ENCODE results near the gene MCL1.
"Not testable (repeated sequence)": the region's sequence is repeated elsewhere in the genome, so short reads cannot be mapped to it uniquely, and the experiment has no call there.

MCL1 gene

DNA sequence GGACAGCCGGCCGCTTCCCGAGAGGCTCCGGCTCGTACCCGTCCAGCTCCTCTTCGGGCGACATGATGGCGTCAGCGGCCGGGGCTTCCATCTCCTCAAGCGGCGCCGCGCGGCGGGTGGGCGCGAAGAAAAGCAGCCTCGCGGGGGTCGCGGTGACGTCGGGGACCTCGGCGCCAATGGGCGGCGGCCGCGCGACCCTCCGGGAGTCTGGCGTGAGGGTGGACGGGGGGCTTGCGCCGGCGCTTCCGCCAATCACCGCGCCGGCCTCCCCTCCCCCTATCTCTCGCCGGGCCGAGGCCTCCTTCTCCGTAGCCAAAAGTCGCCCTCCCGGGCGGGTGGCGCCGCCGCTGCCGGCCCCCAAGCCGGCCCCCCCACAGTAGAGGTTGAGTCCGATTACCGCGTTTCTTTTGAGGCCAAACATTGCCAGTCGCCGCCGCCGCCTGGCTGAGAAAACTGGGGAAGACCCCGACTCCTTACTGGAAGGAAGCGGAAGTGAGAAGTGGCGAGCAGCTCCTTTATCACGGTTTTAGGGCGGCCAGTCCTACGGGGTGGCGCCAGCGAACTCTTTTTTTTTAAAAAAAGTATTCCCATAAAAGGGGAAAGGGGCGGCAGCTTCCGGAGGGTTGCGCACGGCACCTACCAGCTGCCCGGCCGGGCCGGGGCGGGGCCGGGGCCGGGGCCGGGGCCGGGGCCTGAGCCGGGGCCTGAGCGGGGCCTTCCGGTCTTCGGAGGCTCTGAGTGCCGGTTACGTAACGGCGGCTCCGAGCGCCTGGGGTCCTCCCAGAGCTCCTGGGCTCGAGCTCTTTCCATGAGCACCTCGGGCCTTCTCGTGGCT is at the start of gene MCL1:
TSS of gene MCL1 (minus strand) at position 501 of the 835 bp plus-strand sequence. CDS start at position 421, 80 bp downstream.
- DNase-seq (ENCODE audit: low read depth in 2 of 2): peak; percentile 75 to 83

DNA sequence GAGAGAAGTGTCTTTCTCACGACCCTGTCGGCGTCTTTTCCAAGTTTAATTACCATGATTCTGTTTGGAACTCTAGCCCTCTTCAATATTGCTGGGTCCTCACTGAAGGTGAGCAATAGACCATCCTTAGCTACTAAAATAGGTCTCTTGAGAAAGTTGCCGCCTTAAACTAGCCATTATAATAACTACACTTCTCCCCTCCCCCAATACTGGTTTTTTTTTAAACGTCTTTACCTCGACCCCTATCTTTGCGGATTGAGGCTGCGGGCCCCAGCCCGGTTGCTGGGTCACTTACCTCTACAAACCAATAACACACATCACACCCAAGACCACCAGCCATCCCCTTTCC is 49.3 kb upstream of the MCL1 start:
- DNase-seq (ENCODE audit: low read depth in 2 of 2): no peak

DNA sequence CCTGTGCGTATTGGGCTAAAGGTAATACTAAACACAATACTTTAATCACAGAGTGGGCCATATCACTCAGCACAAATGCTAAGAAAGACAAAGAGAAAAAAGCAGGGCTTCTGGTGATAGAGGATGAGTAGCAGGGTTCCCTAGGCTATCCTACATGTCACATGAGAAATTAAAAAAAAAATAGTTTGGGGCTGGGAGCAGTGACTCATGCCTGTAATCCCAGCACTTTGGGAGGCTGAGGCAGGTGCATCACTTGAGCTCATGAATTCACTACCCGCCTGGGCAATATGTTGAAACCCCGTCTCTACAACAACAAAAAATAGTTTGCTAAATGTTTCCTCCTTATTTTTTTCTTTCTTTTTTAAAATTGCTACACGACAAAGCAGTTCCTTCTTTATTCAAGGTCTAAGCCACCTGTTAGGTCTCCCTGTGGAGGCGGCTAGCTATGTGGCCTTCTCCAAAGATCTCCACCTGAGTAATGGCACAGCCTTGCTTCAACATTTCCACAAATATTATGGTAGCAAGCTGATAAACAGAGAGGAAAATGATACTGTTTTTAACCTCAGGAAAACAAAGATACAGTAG is 48.5 kb upstream of the MCL1 start:
- no peak for DNase-seq (ENCODE audit: low read depth in 2 of 2)

DNA sequence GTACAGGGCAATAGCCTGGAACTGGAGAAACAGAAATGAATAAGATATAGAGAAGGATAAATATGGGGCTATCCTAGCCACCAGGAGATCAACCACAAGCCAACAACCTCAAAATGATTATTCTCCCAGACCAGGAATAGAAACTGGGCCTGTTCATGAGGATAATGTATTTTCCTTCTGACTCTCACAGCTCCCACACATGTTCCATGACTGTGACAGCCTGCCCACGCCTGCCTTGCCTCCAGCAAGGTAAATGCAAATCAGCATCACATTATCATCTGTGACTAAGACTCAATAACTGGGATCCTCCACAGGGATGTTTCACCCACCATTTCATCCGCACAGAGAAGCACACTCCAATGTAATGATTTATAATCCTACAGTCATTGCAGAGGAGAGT is 46.7 kb upstream of the MCL1 start:
- DNase-seq (ENCODE audit: low read depth in 2 of 2): no peak

DNA sequence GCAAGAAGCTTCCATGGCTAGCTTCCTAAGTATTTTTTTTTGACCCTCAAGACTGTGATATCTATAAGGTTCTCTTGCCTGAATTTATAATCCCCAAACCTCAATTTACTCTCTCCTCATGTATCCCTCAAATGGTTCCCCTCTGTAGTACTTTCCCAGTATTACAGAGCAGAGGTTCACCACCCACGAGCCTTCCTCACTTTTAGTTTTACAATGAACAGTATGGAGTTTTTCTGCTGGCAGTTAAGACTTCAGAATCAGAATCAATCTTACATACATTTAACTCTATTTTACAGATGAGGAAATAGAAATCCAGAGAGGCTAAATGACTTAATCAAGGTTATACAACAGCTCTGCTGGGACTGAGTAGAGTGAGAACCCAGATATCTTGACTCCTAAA is 45.1 kb upstream of the MCL1 start:
- not testable (repeated sequence) for DNase-seq (ENCODE audit: low read depth in 2 of 2)

DNA sequence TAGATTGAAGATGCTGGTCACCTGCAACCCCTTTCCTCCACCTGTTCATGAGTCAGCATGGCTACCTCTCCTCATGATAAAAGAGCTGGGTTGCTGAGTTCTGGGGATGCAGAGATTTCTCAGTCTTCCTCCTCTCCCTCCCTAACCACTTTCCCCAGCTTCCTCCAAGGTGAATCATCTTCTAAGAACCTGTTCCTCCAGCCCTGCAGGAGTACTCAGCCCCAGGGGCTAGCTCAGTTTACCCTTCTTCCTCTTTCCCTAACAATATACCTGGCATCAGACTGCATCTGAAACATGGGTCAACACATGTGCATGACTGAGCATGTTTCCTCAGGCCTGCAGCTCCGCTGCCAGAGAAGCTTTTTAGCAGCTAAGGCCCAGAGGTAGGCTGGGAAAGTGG is 44.7 kb upstream of the MCL1 start:
- not testable (repeated sequence) for DNase-seq (ENCODE audit: low read depth in 2 of 2)

DNA sequence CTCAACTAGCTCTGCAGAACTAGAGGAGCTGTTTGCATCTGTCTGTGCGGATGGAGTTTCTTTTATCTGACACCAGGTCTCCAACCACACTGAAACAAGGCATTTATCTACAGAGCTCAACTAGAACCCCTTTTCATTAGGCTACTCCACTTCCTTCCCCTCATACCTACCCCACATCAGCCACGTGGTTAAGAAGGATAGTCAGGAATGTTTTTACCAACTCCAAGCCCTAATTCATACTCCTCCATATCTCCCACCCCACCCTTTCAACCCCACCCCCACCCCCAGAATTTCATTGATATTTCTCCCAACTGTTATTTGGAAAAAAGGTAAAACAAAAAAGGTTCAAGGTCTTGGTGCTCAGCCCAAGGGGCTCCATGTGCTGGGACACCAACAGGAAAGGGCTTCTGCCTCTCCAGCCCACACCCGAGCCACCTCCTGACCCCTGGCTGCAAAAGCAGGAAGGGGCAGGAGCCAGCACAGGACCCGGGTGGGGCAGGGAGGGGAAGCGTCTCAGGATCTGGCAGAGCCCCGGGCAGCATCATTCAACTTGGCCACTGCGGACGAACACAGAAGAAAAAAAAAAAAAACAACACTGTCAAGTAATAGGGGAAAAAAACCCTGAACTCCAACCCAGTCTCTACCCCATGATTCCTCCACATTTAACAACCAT is 43.0 kb upstream of the MCL1 start:
- DNase-seq (ENCODE audit: low read depth in 2 of 2): no peak

DNA sequence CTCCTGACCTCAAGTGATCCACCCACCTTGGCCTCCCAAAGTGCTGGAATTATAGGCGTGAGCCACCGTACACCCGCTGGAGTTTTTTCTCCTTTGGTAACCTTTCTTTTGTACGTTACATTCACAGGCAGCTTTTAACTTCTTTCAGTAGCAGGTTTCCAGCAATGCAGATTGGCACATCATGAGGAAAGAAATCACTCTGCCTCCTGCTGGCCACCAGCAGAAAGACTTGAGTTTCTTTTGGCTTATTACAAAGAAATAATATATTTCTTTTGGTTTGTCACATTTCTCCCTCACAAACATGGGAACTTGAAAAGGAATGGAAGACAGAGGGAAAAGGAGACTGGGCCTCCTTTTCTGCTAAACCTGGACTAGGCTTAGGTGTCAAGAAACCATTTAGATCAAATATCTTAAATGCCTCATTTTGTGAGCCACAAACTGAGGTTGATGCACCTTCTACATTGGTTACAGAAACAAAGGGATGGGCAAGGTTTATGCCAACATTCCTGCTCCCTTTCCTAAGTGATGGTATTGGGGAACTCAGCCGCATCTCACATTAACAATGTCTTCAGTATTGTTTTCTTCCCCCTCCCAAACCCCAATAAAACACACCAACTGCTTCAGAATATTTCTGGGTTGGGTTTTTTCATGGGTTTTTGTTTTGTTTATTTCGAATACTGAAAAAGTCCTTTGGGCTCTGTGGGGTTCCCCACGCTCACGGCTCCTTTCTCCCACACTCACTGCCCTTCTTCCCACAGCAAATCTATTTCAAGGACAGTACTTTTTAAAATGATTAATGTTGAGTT is 42.3 kb upstream of the MCL1 start:
- peak; percentile 31 to 32 for DNase-seq (ENCODE audit: low read depth in 2 of 2)

DNA sequence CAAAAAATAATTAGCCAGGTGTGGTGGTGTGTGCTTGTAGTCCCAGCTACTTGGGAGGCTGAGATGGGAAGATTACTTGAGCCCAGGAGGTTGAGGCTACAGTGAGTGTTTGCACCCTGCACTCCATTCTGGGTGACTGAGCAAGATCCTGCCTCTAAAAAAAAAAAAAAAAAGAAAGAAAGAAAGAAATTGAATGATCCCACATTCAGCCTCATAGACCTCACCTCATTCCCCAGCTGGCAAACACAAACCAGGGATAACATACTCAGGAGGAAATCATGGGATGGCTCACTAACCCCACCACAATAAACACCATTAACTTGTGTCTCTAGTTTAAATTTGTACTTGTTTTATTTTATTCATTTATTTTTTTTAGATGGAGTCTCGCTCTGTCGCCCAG is 41.5 kb upstream of the MCL1 start:
- no peak for DNase-seq (ENCODE audit: low read depth in 2 of 2)

DNA sequence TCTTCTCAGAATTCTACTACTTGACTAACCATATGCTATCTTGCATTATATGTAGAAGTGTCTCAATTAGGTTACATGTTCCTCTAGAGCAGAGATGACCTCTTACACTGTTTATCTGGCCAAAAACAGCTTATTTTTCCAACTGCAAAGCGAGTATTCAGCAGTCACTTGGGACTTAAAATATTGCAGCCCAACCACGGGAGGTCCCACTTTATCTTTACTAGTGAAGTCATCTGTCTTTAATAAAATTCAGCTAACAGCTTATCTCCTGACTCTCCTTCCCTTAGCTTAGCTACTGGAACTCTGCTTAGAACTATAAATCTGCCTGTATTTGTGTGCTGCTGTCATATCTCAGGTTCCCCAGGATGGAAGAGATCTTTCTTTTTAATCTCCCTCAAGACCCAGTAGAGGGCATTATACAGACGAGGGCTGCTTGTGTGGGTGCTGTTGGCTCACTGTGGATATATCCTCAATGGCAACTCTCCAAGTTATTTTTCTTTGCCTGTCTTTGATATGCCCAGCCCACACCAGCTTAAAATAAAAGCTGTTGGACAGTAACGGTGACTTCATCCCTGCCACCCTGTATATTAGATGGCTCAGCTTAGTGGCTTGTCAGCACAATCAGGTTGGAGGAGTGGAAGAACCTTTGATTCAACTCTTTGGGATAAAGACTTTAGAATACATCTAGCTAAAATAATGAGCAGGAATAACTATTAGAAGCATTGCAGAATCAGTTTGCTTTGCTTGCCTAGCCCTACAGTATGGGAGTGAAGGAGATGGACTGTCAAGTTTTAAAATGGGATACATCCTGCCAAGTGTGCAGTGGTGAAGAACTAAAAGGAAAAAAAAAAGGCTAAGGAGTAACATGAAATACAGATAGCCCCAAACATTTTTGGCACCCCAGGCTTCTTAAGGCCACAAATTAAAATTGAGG is 40.4 kb upstream of the MCL1 start:
- DNase-seq (ENCODE audit: low read depth in 2 of 2): no peak

DNA sequence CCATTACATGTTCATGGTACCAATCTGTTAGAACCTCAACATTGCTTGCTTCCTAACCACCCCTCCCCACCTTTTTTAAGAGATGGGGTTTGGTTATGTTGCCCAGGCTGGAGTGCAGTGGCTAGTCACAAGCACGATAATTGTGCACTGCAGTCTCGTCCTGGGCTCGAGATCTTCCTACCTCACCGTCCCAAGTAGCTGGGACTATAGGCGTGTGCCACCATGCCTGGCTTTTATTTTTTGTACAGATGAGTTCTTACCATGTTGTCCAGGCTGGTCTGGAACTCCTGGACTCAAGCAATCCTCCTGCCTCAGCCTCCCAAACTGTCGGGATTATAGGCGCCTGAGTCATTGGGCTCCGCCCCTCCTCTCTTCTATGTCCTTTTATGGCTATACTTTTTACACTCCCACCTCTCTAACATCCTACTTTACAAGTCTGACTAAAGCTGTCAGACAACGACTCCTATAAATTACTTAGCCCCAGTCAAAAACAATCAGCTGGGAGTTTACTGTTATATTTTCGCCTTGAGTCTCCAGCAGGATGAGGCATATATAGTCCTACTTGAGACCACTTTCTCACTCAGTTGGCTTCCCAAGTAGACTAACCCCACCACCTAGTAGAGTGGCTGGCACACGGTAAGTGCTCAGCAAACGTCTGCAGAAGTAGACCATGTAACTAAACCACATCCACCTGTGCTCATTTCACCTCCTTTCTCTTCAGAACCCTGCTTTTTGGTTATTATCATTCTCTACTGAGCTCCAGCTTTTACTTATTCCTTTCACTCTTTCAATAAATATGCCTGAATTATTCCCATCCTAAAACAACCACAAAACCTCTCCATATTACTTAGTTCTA is 36.2 kb upstream of the MCL1 start:
- no peak for DNase-seq (ENCODE audit: low read depth in 2 of 2)

DNA sequence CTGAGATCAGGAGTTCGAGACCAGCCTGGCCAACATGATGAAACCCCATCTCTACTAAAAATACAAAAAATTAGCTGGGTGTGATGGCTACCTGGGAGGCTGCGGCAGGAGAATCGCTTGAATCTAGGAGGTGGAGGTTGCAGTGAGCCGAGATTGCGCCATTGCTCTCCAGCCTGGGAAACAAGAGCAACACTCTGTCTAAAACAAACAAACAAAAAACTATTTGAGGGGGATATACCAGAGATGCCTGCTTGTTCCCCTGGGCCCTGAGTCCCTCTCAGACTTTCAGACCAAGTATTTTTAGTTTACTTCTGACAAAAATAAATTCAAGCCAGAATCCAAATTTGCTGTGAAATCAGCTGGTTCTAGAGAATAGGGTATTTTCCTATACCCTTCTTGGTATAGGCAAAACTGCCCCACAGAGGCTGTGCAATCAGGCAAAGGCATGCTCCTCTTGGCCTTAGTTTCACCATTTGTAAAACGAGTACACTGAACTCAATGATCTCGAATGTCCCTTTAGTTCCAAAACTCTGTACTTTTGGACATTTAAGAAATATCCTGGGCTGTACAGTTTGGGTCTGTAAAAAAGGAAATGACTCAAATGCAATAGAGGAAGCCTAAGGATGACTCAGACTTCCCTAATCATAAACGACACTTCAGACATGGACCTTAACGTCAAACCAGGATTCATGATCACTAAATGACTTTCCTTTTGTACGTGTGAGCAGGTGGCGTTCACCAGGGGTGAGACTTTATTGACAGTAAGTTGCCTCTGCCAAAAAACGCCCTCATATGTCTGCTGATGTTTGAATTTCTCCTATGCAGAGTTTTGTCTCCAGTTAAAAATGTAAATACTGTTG is 33.9 kb upstream of the MCL1 start:
- DNase-seq (ENCODE audit: low read depth in 2 of 2): peak in 1 of 2 donors; percentile 33

DNA sequence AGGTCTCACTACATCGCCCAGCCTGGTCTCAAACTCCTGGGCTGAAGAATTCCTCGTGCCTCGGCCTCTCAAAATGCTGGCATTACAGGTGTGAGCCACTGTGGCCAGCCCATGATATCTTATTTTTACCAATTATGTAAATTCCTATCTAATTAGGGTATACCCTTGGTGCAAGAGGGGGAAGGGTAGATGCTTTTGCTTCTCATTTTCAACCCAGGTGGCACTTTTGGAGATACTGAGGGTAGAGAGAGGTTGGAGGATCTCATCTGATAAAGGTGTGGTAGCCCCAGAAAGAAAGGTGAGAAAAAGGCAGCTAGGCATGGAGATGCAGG is 32.6 kb upstream of the MCL1 start:
- DNase-seq (ENCODE audit: low read depth in 2 of 2): no peak

DNA sequence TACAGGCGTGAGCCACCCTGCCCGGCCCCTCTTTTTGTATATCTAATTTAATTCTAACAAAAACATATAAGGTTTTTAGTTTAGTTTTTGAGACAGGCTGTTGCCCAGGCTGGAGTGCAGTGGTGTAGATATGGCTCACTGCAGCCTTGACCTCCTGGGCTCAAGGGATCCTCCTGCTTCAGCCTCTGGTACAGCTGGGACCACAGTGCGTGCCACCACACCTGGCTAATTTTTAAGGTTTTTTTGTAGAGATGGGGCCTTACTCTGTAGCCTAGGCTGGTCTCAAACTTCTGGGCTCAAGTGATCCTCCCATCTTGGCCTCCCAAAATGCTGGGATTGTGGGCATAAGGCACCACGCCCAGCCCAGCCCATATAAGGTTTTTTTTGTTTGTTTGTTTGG is 31.2 kb upstream of the MCL1 start:
- no peak for DNase-seq (ENCODE audit: low read depth in 2 of 2)

DNA sequence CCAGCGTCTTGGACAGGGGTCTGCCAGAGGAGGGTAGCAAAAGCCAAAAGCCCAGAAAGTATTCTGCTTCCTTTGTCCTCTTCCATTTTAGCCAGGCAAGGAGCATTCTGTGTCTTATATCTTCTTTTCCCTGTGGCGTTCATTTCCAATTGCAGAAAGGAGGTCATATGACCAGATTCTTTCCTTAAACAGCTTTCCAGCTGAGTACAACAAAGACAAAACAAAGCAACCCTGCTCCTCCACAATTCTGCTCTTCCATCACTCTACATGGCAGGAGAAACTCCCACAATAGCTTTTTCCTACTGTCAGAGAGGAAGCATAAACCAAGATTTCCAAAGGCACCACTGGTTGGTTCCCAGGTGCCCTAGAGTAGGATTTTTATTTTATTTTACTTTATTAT is 30.3 kb upstream of the MCL1 start:
- no peak for DNase-seq (ENCODE audit: low read depth in 2 of 2)

DNA sequence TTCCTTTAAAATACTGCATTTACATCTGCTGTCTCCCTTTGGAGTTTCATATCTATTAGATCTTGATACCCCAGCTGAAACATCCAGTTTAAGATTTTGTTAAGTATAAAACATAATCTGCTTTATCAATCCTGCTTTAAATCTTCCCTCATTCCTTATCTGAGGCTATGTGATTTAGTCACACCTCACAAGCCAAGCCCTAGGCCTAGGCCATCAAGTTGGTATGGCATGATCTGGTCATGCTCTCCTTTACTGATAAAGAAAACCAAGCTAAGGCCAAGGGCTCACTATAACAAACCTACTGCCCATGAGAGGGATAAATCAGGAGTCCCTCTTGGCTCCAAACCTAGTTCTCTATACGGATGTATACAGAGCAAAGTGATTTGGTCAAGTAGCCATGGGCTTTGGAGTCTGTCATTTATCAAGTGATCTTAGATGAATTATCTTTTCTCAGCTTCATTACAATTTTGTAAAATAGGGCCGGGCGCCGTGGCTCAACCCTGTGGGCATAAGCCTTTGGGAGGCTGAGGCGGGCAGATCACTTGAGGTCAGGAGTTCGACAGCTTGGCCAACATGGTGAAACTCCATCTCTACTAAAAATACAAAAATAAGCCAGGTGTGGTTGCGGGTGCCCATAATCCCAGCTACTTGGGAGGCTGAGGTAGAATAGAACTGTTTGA is 27.2 kb upstream of the MCL1 start:
- DNase-seq (ENCODE audit: low read depth in 2 of 2): no peak

DNA sequence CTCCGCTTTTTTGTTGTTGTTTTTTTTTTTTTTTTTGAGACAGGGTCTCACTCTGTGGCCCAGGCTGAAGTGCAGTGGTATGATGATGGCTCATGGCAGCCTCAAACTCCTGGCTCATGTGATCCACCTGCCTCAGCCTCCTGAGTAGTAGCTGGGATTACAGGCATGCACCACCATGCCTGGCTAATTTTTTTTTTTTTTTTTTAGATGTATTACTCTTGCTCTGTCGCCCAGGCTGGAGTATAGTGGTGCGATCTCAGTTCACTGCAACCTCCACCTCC is 26.0 kb upstream of the MCL1 start:
- DNase-seq (ENCODE audit: low read depth in 2 of 2): not testable (repeated sequence)

DNA sequence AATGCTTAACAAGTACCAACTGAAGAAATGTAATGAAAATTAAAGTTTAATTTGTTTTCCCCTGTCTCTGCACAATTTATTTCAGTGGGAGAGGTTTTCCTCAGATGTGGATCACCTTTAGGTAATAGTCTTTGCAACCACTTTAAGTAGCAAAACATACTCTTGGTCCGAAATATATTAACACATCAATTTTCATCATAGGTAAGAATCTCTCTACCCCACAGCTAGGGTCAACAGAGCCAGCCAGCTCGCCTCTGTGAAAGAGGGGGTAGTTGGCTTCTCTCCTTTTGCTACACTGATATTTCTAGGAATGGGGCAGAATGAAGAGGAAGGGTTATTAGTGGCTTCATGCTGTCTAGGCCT is 24.8 kb upstream of the MCL1 start:
- no peak for DNase-seq (ENCODE audit: low read depth in 2 of 2)

DNA sequence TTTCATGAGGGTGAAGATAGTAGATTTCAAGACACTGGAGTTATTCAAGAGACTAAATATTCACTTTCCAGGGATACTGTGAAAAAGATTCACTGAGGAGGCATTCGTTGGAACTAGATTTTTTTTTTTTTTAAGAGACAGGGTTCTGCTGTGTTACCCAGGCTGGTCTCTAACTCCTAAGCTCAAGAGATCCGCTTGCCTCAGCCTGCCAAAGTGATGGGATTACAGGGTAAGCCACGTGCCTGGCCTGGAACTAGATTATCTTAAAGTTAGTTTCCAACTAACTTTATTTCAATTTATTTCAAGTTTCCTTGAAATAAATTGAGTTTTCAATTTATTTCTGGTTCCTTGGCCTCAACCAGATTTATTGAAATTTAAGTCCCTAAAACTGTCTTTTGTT is 24.3 kb upstream of the MCL1 start:
- no peak for DNase-seq (ENCODE audit: low read depth in 2 of 2)
